DMS53 (cell line): ENCODE data around the gene IFT172.

ENCODE experiments used
- DNase-seq: peaks from one replicate; lab custom pipeline; 2025; lab: John Stamatoyannopoulos, UW

Gene IFT172

DNA sequence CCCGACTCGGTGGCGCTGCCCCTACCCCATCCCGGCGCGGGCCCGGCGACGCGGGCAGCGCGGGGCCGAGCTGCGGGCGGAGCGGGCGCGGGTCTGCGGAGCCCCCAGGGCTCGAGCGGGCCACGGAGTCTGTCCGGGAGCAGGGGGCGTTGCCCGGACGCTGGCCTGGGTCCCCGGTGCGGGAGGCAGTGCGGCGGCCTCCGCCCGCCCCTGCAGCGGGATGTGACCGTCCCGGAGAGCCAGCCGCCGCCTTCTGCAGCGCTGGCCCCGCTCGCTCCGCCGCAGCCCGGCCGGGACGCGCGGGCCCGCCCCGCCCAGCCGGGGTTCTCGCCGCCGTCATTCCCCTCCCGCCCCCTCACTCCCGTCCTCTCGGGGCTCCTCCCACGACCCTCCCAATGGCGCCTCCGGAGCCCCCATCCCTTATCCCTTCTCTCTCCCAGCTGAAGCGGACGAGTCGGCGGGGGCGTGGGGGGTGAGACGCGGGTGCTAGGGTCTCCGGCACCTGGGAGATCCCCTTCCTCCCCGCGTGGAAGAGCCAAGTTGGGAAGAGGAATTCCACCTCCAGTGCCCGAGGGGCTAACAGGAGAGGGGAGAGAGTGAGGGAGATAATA lies 5.5 kb upstream of the IFT172 start, which contains the start of gene FNDC4:
FNDC4 (minus strand) TSS at position 257 of the 611 bp plus-strand sequence. CDS start 521 bp downstream, outside the sequence.
- peak; percentile 48 for DNase-seq

DNA sequence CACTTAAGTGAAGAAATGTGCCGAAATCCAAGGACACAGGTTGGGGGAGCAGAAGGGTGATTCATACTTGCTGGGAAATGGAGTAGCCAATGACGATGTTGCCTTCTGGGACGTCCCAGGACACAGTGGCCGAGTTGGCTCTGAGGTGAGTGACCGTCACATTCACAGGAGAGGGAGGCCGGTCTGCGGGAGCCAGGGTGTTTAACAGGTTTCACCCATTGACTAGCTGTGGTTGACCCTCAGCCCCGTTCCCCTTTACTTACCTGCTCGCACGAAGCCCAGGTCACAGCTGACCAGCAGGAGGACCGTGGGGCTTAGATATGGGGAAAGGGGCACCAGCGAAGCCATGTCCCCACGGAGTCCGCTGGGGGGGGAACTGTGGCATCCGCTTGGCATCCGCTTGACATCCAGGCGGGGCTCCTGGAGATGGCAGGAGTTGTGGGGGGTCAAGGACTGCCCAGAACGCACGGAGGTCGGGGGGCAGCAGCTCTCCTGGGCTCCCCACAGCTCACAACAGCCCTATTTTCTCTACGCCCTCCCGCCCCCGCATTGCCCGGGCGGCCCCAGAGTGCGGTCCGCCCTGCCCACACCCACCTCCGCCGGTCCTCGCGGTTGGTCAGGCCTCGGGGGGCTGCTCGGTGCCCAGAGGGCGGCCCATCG lies 4.9 kb upstream of the IFT172 start:
- DNase-seq = peak; percentile 39

DNA sequence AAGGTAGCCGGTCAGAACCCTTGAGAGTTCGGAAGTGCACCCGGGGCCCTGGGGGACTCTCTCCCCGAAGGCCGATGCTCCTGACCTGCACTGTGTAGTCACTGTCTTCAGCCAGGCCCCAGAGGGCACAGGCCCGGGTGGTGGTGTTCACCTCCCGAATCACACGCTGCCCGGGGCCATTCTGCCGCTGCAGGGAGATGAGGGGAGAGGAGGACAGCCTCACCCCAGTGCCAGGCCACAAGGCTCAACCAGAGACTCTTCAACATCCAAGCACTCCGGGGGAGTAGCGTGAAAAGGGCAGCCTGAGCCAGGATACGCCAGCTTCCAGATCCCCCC lies 4.4 kb upstream of the IFT172 start:
- no peak for DNase-seq

DNA sequence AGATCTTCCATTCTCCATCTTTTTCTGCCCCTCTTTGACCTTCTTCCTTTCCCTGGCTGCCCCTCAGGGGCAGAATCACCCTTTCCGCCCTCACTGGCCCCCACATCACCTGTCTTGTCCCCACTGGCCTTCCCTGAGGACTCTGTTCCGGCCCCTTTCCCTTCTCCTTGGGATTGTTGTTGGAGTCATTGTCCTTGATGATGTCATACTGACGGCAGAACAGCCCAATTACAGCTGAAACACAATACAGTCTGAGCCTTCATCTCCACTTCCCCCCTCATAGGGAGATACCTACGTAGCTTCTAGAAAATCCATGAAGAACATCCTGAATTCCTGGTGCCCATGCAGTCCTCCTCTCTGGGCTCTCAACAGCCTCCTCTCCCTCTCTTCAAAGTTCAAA lies 3.0 kb upstream of the IFT172 start:
- DNase-seq = no peak

DNA sequence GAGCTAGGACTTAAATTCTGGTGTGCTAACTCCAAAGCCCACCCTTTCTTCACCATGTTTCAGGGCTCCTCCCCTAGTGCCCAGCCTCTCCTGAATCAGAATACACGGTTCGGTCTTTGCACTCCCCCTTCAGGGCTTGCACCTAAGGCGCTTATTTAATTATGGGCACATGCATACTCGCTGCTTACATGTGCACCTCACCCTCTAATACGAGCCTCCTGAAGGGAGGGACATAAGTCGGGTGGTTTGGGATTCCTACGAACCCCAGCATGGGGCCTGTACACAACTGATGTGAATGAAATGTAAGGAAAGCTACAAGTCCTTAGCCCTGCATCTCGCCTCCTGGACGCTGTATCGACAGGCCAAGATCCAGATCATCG lies 435 bp downstream of the IFT172 start:
- peak; percentile 81 for DNase-seq

DNA sequence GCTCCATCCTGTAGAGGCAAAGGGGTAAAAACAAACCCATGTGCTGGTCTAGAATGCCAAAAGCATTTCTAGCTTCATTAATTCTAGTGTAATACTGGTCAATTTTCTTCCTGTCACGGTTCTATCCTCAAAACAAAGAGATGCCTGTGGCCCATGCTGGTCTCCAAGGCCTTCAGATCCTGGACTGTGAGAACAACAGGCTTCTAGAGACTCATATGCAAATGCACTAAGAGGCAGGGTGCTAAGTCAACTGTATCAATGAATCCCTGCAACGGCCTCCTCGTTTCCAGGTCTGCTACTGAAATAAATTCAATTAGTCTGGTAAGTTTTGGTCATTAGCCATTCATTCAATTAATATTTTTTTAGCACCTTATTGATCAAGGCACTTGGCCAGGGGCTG lies 4.0 kb downstream of the IFT172 start:
- no peak for DNase-seq

DNA sequence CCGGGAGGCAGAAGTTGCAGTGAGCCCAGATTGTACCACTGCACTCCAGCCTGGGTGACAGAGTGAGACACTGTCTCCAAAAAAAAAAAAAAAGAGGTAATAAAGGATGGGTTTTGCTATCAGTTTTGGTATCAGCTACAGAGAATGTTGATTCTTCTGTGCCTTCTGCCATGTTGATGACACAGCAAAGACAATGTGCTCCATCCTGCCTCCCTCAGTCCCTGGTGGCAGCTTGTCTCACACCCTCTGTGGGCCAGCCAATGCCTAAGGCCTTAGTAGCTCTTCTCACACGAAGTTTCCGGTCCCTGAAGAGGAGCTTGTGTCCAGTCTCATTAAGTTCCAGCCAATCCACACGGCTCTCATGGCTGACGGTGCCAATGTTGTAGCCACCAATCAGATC lies 17.6 kb downstream of the IFT172 start:
- DNase-seq = peak; percentile 9

DNA sequence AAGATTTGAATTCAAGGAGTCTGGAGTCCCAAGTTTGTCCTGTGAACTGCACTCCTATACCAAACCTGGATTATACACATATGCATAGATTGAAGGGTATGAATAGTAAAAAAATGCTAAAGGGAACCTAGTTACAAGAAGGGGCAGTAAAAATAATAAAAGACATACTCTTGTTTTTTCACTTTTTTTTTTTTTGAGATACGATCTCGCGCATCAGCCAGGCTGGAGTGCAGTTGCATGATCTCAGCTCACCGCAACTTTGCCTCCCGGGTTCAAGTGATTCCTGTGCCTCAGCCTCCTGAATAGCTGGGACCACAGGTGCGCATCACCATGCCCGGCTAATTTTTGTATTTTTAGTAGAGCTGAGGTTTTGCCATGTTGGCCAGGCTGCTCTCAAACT lies 25.1 kb downstream of the IFT172 start:
- no peak for DNase-seq

DNA sequence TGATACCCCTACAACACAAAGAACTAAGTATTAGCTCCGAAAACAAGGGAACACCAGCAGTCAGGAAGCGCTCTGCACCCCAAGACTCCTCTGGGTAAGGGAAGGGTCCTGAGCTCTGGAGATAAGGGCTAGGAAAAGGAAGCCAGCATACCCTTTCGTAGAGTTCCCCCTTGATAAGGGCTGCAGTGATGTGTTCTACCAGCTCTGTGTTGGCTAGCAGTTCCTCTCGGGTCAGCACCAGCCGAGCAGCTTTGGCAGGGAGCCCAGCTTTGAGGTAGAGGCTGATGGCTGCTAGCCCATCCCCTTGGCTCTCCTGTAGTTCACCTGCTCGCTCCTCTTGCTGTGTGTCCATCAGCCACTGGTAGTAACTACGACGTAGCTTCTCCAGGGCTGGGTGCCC lies 28.4 kb downstream of the IFT172 start:
- no peak for DNase-seq

DNA sequence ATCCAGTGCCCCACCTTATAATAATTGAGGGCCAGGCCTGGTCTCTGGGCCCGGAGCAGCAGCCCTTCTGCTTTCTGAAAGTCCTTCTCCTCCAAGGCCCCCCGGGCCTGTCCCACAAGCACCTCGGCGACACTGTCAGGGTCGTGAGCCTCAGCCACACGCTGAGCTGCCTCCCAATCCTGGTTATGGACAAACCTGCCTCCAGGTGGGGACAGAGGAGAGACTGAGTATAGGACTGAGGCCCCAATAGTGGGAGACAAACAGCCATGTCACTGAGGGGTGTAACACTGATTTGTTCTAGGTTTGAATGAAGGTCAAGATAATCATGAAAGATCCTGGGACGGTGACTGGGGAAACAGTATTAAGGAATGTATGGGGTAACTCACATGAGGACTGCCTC lies 35.6 kb downstream of the IFT172 start:
- no peak for DNase-seq

DNA sequence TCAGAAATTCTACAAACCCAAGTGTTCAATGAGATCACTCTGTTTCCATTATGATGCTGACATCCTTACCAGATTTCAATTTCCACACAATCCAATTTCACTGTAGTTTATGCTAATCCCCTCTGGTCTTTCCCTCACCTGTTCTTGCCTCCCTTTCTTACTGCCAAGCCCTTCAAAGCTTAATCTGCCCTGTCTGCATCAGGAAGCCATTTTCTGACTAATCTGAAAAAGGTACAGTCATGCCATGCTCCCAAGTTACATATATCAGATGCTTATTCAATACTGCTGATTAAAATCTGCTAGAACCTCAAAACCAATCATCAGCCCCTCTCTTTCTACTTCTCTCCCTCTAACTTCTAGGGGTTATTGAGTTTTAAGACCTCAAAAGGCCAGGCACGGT lies 38.4 kb downstream of the IFT172 start:
- no peak for DNase-seq

DNA sequence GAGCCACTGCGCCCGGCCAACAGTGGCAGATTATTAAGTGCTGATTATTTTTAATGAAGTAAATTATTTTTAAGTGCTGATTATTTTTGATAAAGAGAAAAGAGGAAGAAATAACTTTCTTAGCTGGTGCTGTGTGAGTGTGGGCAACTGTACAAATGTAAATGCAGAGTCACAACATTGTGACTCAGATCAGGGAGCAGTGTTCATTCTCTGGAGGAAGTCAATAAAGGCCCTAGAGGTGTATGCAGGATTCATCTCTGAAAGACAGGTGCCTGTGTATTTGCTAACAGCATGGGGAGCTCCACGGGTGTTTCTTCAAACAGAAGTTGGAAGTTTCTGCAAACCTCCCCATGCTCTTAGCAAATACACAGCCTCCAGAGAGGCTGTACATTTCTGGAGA lies 41.2 kb downstream of the IFT172 start:
- DNase-seq = no peak

DNA sequence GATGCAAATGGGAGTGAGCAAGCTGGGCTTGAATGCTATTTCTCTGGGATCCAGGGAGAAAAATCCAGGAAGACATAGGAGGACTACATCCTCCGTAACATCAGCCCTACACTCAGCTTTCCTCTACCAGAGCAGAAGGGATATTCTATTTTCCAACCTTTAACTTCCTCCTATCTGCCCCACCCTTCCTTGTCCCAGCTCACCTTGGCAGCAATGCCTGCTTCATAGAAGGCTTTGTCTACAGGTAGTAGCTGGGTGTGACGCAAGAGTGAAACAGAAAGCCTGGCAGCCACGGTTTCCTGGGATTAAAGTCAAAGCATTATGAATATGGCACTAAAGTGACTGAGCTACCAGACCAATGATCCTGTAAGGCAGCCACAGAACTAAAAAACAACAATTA lies 43.5 kb downstream of the IFT172 start:
- DNase-seq = peak; percentile 64

DNA sequence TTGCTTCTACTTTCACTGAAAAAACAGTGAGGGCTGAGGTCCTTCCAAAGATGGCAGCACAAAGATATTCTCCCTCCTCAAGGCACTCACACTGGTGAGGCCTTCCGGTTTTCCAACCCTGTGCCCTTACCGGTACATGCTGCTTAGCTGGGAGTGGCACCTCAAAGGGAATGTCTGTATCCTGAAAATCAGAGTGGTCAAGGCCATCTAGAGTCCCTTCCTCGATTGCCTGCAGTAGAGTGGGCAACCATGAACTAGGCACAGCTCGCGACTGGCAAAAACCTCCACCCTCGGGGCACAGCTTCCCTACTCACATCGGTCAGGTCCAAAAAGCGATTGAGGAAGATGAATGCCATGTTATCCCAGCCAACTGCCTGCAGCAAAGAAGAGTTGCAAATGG lies 43.9 kb downstream of the IFT172 start:
- no peak for DNase-seq

DNA sequence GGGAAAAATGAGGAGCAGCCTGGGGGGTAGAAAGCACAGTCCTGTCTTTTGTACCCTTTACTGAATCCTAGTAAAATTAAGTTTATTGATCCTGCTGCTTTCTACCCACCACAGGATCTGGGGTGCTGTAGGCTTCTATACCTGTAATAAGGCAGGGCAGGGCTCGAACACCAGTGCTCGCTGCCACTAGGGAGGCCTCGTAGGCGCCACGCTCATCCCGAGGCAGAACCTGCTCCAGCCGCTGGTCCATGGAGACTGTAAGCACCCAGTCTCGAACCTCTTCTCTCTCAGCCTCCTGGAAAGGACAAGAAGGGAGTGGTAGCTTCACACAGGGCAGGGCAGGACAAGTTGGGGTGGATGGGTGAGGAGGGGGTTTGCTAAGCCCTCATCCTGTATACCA lies 44.4 kb downstream of the IFT172 start:
- no peak for DNase-seq

DNA sequence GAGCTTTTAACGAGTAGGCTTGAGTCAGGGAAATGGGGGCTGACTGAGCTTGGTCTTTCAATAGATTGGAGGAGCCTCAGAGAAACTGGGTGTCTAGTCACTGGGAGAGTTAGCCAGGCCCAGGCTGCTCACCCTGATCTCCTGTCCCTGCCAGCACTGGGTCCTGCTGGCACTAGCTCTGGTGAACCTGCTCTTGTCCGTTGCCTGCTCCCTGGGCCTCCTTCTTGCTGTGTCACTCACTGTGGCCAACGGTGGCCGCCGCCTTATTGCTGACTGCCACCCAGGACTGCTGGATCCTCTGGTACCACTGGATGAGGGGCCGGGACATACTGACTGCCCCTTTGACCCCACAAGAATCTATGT lies 46.6 kb downstream of the IFT172 start:
- peak; percentile 45 for DNase-seq

DNA sequence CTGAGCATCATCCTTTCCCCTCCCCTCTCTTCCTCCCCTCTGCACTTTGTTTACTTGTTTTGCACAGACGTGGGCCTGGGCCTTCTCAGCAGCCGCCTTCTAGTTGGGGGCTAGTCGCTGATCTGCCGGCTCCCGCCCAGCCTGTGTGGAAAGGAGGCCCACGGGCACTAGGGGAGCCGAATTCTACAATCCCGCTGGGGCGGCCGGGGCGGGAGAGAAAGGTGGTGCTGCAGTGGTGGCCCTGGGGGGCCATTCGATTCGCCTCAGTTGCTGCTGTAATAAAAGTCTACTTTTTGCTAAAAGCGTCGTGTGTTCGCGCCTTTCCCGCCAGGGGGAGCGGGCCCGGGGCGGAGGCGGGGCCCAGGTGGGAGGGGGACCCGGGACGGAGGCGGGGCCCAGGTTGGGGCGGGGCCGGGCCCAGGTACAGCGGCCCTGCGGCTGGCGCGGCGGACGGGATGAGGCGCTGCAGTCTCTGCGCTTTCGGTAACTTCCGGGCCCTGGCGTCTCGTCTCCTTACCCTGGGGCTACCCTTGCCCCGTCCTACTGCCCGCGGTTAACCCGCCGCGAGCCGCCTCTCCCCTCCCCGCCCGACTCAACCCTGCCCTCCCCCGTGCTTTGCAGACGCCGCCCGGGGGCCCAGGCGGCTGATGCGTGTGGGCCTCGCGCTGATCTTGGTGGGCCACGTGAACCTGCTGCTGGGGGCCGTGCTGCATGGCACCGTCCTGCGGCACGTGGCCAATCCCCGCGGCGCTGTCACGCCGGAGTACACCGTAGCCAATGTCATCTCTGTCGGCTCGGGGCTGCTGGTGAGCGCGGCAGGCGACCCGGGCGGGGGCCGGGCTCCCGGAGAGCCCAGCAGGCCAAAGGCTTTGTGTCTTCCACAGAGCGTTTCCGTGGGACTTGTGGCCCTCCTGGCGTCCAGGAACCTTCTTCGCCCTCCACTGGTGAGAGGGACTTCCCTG lies 47.3 kb downstream of the IFT172 start, which contains the start of gene KRTCAP3:
KRTCAP3 (plus strand) TSS at position 424 of the 962 bp plus-strand sequence; CDS start at position 456, 32 bp downstream.
- DNase-seq = peak; percentile 90

DNA sequence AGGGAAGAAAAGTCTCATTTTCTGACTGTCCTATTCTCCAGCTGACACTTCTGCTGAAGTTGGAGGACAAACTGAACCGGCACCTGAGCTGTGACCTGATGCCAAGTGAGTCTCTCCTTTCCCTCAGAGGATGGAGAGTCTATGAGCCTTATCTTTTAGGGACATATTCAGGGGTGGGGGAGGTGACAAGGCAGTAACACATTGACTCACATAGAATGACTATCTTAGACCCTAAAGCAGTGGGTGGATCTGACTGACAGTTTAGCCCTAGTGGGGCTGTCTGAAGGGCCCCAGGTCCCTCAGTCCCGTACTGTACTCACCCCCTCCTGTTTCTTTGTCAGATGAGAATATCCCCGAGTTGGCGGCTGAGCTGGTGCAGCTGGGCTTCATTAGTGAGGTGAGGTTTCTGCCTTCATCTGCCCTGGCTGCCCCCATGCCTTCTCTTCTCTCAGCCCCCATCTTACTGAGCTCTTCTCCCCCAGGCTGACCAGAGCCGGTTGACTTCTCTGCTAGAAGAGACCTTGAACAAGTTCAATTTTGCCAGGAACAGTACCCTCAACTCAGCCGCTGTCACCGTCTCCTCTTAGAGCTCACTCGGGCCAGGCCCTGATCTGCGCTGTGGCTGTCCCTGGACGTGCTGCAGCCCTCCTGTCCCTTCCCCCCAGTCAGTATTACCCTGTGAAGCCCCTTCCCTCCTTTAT lies 48.2 kb downstream of the IFT172 start:
- DNase-seq = no peak

DNA sequence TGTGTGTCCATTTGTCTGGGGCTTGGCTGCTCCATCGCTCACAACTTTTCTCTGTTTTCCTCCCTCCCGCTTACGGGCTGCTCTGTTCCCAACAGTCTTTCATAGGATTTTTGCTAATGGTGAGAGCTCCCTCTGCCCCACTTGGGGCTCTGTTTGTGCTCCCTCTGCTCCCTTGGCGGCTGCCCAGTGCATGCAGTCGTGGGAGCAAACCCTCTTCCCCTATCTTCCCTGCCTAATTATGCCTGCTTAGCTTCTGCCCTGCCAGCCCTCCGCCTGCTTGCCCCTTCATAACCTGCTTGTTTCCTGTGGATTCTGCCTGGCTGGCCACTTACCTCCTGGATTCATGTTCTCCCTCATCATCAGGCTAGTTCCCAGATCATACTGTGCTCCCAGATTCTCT lies 53.9 kb downstream of the IFT172 start:
- no peak for DNase-seq

DNA sequence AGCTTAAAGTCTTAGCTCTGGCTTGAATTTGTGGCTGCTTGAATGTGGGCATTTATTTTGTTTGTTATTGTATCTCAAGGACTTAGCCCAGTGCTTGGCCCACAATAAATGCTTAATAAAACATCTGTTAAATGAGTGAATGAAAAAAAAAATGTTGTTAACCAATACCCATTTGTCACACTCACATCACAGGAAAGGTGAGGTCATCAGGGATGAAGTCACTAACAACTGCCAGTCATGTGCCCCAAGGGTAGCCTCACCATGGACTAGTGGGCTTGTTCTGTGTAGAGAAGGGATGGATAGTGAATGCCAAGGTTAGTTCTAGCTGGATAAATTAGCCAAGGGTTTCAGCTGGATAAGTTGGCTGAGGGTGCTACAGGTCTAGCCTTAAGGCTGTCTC lies 58.1 kb downstream of the IFT172 start:
- peak; percentile 43 for DNase-seq

DNA sequence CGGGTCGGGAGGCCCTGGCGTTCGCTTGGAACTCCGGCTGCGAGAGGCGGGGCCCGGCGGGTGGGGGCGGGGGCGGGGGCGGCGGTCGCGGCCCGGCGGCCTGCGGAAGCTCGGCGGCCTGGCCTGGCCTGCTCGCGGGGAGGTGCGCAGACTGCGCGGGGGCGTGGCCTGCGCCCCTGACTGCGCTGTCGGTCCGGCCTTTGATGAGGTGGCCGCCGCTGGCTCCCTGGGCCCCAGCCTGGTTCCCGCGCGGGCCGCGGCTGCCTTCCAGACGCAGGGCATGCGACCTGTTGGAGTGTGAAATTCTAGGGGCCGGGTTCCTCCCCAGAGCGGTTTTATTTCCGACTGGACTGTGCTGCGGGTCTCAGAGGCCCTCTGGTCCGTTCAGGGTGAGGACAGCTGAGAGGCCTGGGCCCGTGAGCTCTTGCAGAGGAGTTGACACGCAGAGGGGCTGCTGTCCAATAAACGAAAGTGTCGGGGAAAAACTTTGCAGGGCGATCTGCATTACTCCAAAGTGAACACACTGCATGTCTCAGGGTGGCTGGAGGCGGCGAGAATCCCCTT lies 60.5 kb downstream of the IFT172 start:
- peak; percentile 87 for DNase-seq
